BE2C (cell line): ENCODE data around the gene SGTA.
"Not testable (repeated sequence)": the region's sequence is repeated elsewhere in the genome, so short reads cannot be mapped to it uniquely, and the experiment has no call there.

ENCODE experiments used
- DNase-seq: peaks from one replicate; pipeline ENCODE4 v3.0.0-alpha.2; 2020
- H3K27me3 ChIP-seq: fragments of 250-450 bp; sonication (Bioruptor Pico); 2 replicates; pipeline ENCODE4 v1.5.1; 2020; ENCODE audit warnings: mild to moderate bottlenecking
- H3K36me3 ChIP-seq: fragments of 250-450 bp; sonication (Bioruptor Pico); 2 replicates; pipeline ENCODE4 v1.5.1; 2020; ENCODE audit warnings: mild to moderate bottlenecking
- H3K4me1 ChIP-seq: fragments of 250-450 bp; sonication (Bioruptor Pico); 2 replicates; pipeline ENCODE4 v1.5.1; 2020
- H3K4me3 ChIP-seq: 2 replicates; pipeline ENCODE4 v1.5.1; 2011; ENCODE audit warnings: low read depth, low read length
- H3K9me3 ChIP-seq: fragments of 250-450 bp; sonication (Bioruptor Pico); 2 replicates; pipeline ENCODE4 v1.5.1; 2020
- CTCF ChIP-seq: IDR thresholded peaks from 2 replicates; pipeline ENCODE4 v1.5.1; 2012; ENCODE audit warnings: mild to moderate bottlenecking, low read depth, low read length

Gene SGTA

DNA sequence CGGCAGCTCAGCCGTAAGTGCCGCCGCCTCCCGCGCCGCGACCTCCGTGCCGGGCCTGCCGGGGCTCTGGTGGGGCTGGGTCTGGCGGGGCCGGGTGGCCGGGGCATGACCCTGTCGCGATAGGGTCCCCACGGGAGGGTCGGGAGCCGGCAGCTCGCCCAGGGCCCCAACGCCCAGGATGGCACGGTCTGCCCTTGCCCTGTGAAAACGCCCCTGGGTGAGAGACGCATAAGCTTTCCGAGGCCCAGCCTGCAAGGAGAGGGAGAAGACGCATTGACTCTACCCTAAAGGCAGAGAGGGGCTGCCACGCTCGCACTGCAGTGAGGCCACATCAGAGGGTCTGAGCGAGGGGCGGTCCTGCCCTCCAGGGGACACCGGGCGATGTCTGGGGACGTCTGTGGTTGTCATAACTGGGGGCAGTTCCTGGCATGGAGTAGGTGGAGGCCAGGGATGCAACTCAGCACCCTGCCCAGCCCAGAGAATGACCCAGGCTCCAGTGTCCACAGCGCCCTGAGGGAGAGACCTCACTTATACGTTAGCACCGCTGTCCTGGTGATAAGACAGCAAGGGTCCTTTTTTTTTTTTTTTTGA lies 37.1 kb upstream of the SGTA start:
- H3K9me3 ChIP-seq = no peaks in the 10 kb centered on the region
- TF ChIP-seq CTCF = no peak
- H3K27me3 ChIP-seq = no peaks in the 10 kb centered on the region
- H3K4me3 ChIP-seq = peak overlapping the region; percentile 71
- no peaks in the 10 kb centered on the region for H3K36me3 ChIP-seq
- H3K4me1 ChIP-seq = no peaks in the 10 kb centered on the region
- no peak for DNase-seq

- Histone ChIP-seq H3K4me3 (peak within 1 kb of the TSS; percentile 71), H3K4me1 (no peaks in the 10 kb centered on the region), H3K9me3 (no peaks in the 10 kb centered on the region), H3K27me3 (no peaks in the 10 kb centered on the region), H3K36me3 (peaks cover 1% of the 10 kb centered on the region; the same call in 1 of the 2 replicates)
- DNase-seq = peak; percentile 99
- TF ChIP-seq CTCF = peak; percentile 91
Observed at GRCh38 chr19:2819540-2820111, 36.6 kb upstream of the SGTA start, which contains the start of gene ZNF554. Gene ZNF554 (plus strand): TSS chr19:2819868. CDS start chr19:2820072, 204 bp downstream.

DNA sequence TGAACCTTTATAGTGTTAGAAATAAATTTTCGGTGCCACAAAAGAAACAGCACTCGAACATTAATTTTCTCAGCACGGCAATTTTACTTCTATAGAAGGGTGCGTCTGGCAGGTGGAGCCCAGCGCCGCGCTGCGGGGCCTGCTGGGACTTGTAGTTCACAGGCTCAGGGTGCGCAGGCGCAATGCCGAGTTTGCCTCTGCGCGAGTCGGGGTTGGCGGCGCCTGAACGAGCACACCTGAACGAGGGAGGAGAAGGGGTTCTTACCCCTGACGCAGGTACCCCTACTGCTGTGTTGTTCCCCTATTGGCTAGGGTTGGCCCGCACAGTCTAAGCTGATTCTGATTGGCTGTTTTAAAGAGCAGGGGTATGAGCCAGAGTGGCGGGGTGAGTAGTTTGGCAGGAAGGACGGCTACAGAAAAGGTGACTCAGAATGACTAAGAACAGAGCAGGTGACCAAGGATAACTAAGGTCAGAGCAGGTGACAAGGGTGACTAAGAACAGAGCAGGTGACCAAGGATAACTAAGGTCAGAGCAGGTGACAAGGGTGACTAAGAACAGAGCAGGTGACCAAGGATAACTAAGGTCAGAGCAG lies 34.3 kb upstream of the SGTA start:
- H3K9me3 ChIP-seq, H3K4me3 ChIP-seq, H3K4me1 ChIP-seq, DNase-seq, H3K27me3 ChIP-seq: not testable (repeated sequence)
- H3K36me3 ChIP-seq = peaks cover 19% of the 10 kb centered on the region

DNA sequence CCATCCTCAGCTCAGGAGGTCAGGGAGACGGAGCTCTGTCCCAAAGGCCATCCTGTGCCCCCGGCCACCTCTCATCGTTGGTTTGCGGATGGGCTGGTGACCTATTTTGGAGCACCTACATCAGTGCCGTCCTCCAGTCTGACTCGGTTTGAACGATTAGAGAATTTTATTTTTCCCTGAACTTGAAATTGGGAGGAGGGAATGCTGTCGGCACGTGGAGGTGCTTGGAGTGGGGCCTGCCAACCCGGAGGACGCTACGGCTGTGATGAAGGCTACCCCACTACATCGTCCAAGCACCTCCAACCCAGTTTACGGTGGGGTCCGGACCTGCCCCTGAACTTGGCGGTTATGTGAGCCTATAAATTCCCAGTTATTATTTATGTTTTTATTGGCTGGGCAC lies 33.6 kb upstream of the SGTA start:
- H3K4me1 ChIP-seq = no peaks in the 10 kb centered on the region
- H3K36me3 ChIP-seq = peaks cover 24% of the 10 kb centered on the region
- no peaks in the 10 kb centered on the region for H3K9me3 ChIP-seq
- TF ChIP-seq CTCF = no peak
- H3K27me3 ChIP-seq = no peaks in the 10 kb centered on the region
- no peak overlapping the region for H3K4me3 ChIP-seq
- no peak for DNase-seq

- Histone ChIP-seq H3K27me3 (no peaks in the 10 kb centered on the region), H3K36me3 (peaks cover 25% of the 10 kb centered on the region), H3K4me3 (no peak overlapping the region), H3K4me1 (no peaks in the 10 kb centered on the region), H3K9me3 (no peaks in the 10 kb centered on the region)
- DNase-seq = no peak
- no peak for TF ChIP-seq CTCF
Observed at GRCh38 chr19:2815923-2816322, 32.9 kb upstream of the SGTA start.

GRCh38 chr19:2815191-2815614 lies 32.1 kb upstream of the SGTA start:
- no peak for DNase-seq

More at GRCh38 chr19:2815191-2815614, 32.1 kb upstream of the SGTA start:
- Histone ChIP-seq H3K9me3 (no peaks in the 10 kb centered on the region), H3K27me3 (no peaks in the 10 kb centered on the region), H3K36me3 (peaks cover 32% of the 10 kb centered on the region), H3K4me3 (no peak overlapping the region), H3K4me1 (no peaks in the 10 kb centered on the region)
- no peak for TF ChIP-seq CTCF
